ENCODE measurements around the gene PGBD5. TPM values are rescaled to one million over a fixed set of nuclear protein-coding genes. Genes with fewer than 3 reads are reported as not detected.

Gene PGBD5
- total RNA-seq, 1 experiment from 2014 or later = 3.6 TPM

GRCh38 chr1:230401101-230401500 lies 25.0 kb downstream of the PGBD5 start:
- no peak for DNase-seq (ENCODE audit: low spot score)
- in situ Hi-C loops (cut with HindIII; ENCODE audit: low sequenced_read_pairs) = no loop called here

GRCh38 chr1:230400007-230400344 lies 26.2 kb downstream of the PGBD5 start:
- DNase-seq (ENCODE audit: low spot score) = peak; percentile 31
- in situ Hi-C loops (cut with HindIII; ENCODE audit: low sequenced_read_pairs) = no loop called here

- in situ Hi-C loops (cut with HindIII; ENCODE audit: low sequenced_read_pairs) = no loop called here
- peak; percentile 23 for DNase-seq (ENCODE audit: low spot score)
Measured at GRCh38 chr1:230399321-230400006, 26.7 kb downstream of the PGBD5 start.

- in situ Hi-C loops (cut with HindIII; ENCODE audit: low sequenced_read_pairs) = no loop called here
- peak; percentile 35 for DNase-seq (ENCODE audit: low spot score)
Measured at GRCh38 chr1:230398856-230399255, 27.3 kb downstream of the PGBD5 start.

- in situ Hi-C loops (cut with HindIII; ENCODE audit: low sequenced_read_pairs) = no loop called here
- DNase-seq (ENCODE audit: low spot score) = no peak
Measured at GRCh38 chr1:230396966-230397365, 29.2 kb downstream of the PGBD5 start.

GRCh38 chr1:230395932-230396331 lies 30.2 kb downstream of the PGBD5 start:
- no peak for DNase-seq (ENCODE audit: low spot score)
- in situ Hi-C loops (cut with HindIII; ENCODE audit: low sequenced_read_pairs) = no loop called here

- no peak for DNase-seq (ENCODE audit: low spot score)
- in situ Hi-C loops (cut with HindIII; ENCODE audit: low sequenced_read_pairs) = no loop called here
Measured at GRCh38 chr1:230394741-230395140, 31.4 kb downstream of the PGBD5 start.

- DNase-seq (ENCODE audit: low spot score) = no peak
- in situ Hi-C loops (cut with HindIII; ENCODE audit: low sequenced_read_pairs) = no loop called here
Measured at GRCh38 chr1:230394134-230394533, 32.0 kb downstream of the PGBD5 start.

GRCh38 chr1:230393722-230394121 lies 32.4 kb downstream of the PGBD5 start:
- no peak for DNase-seq (ENCODE audit: low spot score)
- in situ Hi-C loops (cut with HindIII; ENCODE audit: low sequenced_read_pairs) = no loop called here

- no peak for DNase-seq (ENCODE audit: low spot score)
- in situ Hi-C loops (cut with HindIII; ENCODE audit: low sequenced_read_pairs) = no loop called here
Measured at GRCh38 chr1:230392920-230393521, 33.1 kb downstream of the PGBD5 start.

- in situ Hi-C loops (cut with HindIII; ENCODE audit: low sequenced_read_pairs) = no loop called here
- DNase-seq (ENCODE audit: low spot score) = no peak
Measured at GRCh38 chr1:230392536-230392909, 33.6 kb downstream of the PGBD5 start.

GRCh38 chr1:230391776-230392535 lies 34.2 kb downstream of the PGBD5 start:
- in situ Hi-C loops (cut with HindIII; ENCODE audit: low sequenced_read_pairs) = no loop called here
- no peak for DNase-seq (ENCODE audit: low spot score)

- in situ Hi-C loops (cut with HindIII; ENCODE audit: low sequenced_read_pairs) = no loop called here
- DNase-seq (ENCODE audit: low spot score) = no peak
Measured at GRCh38 chr1:230390371-230390770, 35.8 kb downstream of the PGBD5 start.

- no peak for DNase-seq (ENCODE audit: low spot score)
- in situ Hi-C loops (cut with HindIII; ENCODE audit: low sequenced_read_pairs) = no loop called here
Measured at GRCh38 chr1:230387876-230388275, 38.3 kb downstream of the PGBD5 start.

GRCh38 chr1:230387296-230387695 lies 38.8 kb downstream of the PGBD5 start:
- in situ Hi-C loops (cut with HindIII; ENCODE audit: low sequenced_read_pairs) = no loop called here

GRCh38 chr1:230386637-230387262 lies 39.4 kb downstream of the PGBD5 start:
- in situ Hi-C loops (cut with HindIII; ENCODE audit: low sequenced_read_pairs) = no loop called here
- DNase-seq (ENCODE audit: low spot score) = no peak

More at GRCh38 chr1:230387296-230387695, 38.8 kb downstream of the PGBD5 start:
- DNase-seq (ENCODE audit: low spot score) = no peak

GRCh38 chr1:230385930-230386329 lies 40.2 kb downstream of the PGBD5 start:
- no peak for DNase-seq (ENCODE audit: low spot score)
- in situ Hi-C loops (cut with HindIII; ENCODE audit: low sequenced_read_pairs) = no loop called here

- in situ Hi-C loops (cut with HindIII; ENCODE audit: low sequenced_read_pairs) = no loop called here
- DNase-seq (ENCODE audit: low spot score) = peak; percentile 84
Measured at GRCh38 chr1:230385158-230385450, 41.0 kb downstream of the PGBD5 start.

GRCh38 chr1:230384380-230385157 lies 41.6 kb downstream of the PGBD5 start:
- DNase-seq (ENCODE audit: low spot score) = no peak
- in situ Hi-C loops (cut with HindIII; ENCODE audit: low sequenced_read_pairs) = no loop called here

- in situ Hi-C loops (cut with HindIII; ENCODE audit: low sequenced_read_pairs) = no loop called here
- DNase-seq (ENCODE audit: low spot score) = no peak
Measured at GRCh38 chr1:230383425-230383824, 42.7 kb downstream of the PGBD5 start.
